ENCODE measurements around the gene CASP1. TPM values are rescaled to one million over a fixed set of nuclear protein-coding genes. Genes with fewer than 3 reads are reported as not detected.
"Not testable (repeated sequence)": the region's sequence is repeated elsewhere in the genome, so short reads cannot be mapped to it uniquely, and the experiment has no call there.

CASP1 gene
- total RNA-seq, 1 donor from 2014 or later, result 57.9 TPM

DNA sequence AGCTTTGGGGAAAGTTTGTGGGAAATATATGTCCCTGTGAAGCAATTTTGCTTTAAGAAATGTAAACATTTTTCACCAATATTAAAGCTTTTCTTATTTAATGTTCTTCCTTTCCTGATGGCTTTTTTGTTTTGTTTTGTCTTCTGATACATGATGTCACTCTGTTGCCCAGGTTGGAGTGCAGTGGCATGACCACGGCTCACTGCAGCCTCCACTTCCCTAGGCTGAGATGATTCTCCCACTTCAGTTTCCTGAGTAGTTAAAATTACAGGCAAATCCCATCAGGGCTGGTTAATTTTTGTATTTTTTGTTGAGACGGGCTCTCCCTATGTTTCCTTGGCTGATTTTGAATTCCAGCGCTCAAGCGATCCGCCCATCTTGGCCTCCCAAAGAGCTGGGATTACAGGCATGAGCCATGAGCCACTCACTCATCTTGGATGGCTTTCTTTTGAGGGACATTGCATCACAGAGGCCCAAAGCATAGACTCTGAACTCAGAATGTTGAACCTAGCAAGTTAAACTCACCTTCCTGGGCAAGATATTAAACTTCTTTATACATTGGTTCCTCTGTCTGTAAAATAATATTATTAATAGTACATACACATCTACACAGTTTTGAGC lies 10.8 kb upstream of the CASP1 start:
- DNase-seq, result no peak

DNA sequence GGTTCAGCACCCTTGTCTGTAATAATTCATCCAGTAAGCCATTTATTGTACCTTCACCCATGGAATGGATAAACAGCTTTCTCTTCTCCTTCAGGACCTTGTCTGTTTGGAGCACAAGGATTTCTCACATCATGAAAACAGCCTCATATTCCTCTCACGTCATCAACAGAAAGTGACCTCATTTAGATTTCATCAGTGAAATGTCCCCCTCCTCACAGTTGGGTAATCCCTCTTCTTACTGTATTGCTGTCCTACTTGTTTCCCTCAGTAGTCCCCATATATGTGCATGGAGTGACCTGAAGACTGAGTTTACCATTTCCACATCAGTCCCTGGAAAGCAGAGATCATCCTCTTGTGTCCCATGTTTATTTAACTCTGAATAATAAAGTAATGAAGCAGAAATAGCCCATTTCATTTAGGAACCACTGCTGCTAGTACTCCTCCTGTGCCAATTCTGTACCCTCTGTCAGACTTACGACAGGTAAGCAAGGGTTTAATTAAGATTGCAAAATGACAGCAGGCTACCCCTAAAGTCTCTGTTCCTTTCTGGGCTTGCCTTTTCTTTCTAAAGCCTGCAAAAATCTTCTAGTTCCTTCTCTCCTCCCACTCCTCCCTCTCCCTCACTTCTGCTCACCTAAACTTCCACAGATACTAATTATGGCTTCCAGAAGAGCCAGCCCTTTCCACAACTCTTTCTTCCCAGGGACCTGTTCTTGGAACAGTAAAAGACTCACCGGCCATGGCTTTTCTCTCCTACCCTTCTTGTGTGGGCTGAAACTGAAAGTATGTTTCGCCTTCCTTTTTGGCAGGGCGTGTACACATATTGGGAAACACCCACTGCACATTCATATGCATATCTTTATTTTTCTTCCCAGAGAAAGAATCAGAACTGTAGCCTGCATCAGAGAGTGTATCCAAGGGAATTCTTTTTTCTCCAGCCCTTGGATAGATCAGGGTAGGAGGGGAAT lies 9.9 kb upstream of the CASP1 start, which contains the start of gene CARD16:
TSS of gene CARD16 (minus strand) at position 779 of the 968 bp plus-strand sequence. CDS start at position 741, 38 bp downstream.
- DNase-seq, result peak; percentile 66

DNA sequence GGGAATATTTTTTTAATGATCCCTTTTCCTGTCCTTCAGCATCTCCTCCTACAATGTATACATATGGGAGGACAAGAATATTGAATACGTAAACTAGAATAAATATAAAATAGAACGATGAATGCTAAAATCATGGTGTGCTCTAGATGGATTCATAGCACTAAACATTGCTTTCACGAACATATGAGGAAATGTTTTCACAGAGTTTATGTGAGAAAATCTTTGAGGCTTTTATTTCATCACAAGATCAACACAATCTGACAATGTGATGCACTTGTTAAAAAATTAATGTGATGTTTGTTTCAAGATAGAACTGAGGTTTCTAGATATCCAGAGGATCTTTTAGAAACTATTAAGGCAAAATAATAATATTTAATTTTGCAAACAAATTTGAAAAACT lies 7.2 kb upstream of the CASP1 start:
- DNase-seq, result no peak

DNA sequence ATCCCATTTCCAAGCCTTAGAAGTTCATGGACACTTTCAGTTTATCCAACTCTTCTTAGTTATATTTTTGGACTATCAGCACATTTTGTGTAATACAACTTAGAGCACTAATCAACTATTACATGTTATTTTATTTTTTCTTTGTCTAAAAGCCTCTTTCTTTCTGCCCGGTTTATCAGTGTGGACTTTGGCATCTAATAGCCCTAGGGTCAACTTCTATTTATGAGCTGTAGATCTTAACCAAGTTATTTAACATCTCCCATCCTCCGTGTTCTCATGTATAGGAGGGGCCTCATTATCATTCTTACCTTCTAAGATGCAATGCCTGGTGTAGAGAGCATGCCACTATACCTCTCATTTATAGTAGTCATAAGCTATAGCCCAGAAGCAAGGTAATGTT lies 5.8 kb upstream of the CASP1 start:
- no peak for DNase-seq

DNA sequence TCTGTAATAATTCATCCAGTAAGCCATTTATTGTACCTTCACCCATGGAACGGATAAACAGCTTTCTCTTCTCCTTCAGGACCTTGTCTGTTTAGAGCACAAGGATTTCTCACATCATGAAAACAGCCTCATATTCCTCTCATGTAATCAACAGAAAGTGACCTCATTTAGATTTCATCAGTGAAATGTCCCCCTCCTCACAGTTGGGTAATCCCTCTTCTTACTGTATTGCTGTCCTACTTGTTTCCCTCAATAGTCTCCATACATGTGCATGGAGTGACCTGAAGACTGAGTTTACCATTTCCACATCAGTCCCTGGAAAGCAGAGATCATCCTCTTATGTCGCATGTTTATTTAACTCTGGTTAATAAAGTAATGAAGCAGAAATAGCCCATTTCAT lies 556 bp downstream of the CASP1 start:
- not testable (repeated sequence) for DNase-seq

DNA sequence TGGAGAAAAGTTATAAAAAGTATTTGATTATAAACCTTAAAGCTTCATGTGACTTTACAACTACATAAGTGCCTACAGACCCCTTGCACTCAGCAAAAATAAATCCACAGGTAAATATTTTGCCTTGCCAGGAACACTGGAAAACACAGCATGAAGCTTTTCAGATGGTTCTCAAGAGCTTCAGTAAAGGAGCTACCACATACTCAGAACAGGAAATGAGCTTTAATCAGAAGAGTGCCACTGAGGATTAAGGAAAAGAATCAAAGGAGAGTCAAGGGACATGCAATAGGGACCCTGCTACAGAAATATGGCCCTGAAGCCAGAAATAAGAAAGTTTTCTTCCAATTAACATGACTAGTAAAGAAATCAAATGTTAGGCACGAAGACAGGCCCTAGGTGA lies 1.2 kb downstream of the CASP1 start:
- DNase-seq, result no peak

DNA sequence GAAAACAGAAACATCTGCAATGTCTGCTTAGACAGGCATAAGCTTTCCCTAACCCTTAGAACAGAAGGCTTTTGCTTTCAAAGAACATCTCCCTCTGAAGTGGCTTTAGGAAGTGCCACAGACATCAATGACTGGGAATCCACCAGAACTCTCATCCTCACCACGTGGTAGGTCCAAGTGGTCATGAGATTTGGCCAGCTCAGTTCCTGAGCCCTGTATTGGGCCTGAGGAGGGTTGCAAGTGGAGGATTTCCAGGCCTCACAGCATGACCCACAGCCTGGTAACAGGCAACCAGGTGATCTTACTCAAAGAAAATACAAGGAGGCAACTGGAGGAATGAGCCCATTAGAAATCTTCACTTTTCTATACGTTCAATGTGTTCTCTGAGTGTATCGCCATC lies 1.6 kb downstream of the CASP1 start:
- DNase-seq, result no peak

DNA sequence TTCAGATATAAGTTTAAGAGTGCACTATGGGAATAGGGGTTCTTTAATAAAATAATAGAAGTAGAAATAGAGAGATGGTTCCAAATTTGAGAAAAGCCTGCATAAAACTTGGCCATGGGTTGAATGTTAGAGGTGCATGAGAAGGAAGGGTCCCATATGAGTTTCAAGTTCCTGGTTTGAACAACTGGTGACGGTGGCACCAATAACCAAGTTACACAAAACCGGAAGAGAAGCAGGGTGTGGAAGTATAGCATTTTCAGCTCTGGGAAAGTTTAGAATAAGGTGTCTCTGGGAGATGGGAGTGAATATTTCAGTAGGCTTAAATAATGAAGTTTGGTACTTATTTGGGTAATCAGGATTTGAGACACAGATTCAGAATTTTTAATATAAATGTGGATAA lies 2.4 kb downstream of the CASP1 start:
- DNase-seq, result no peak

DNA sequence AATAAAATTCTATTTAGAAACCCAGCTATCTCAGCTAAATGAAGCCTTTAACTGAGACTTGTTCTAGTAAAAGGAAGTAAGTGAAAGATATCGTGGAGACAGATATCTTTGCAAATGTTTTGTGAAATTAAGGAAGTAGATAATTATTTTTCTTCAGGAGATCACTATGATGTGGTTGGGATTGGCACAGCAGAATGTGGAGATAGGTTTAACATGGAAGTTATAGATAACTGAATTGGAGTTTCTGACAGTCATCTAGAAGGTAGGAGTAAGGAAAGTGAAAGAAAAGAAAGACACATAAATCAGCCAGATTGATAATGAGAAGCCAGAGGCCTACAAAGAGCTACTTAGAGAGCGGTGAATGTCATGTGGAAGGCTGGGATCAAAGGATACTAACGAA lies 7.3 kb downstream of the CASP1 start:
- DNase-seq, result no peak

DNA sequence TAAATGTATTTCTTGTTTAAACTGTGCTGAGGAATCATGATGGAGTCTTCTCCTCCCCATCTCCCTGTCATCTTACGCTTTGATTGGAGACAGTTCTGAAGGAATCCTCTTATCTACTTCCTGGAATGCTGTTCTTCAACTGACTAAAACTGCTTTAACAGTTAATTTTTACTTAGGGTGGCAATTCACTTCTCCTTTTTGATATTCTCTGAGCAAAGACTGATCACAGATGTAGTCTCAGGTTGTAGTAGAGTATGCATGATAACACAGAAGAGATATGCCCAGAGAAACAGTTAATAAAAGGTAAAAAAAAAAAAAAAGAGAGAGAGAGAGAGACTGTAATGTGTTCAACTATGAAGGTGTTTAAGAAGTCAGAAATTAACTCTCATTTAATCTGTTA lies 10.6 kb downstream of the CASP1 start:
- DNase-seq, result no peak

DNA sequence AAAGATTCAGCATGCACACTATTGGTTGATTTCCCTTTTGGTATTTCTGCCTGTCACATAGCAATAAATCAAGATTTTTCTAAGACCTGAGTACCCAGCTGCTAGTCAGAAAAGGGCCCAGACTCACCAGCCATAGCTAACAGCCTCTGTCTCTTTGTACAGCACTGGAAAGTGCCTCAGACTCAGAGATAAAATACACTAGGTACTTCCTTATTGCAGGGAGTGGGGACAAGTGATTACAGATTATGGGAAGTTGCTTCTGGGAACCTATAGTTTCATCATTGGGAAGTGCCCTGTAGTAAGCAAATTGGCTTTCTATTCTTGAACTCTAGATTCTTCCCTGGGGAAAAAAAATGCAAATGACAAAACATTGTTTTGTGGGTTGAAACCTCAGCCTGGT lies 11.9 kb downstream of the CASP1 start, which contains the start of gene CASP5:
TSS of gene CASP5 (minus strand) at position 166 of the 400 bp plus-strand sequence. CDS start at position 134, 32 bp downstream.
- DNase-seq, result no peak

DNA sequence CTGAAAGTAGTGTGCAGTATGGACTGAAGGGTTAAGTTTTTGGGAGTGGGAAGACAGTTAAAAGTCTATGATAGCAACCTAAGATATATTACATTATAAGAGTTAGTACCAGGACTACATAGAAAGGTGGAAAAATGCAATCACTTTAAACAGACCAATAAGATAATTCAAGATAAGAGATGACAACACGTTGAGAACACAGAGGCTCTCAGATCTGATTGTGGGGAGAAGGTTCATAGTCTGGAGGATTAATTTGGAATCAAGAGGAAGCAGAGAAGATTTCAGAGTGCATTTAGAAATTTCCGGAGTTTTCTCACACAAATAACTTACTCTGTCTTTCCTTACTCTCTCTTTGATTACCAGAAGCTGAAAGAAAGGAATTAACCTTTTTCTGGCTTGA lies 12.4 kb downstream of the CASP1 start:
- DNase-seq, result no peak

DNA sequence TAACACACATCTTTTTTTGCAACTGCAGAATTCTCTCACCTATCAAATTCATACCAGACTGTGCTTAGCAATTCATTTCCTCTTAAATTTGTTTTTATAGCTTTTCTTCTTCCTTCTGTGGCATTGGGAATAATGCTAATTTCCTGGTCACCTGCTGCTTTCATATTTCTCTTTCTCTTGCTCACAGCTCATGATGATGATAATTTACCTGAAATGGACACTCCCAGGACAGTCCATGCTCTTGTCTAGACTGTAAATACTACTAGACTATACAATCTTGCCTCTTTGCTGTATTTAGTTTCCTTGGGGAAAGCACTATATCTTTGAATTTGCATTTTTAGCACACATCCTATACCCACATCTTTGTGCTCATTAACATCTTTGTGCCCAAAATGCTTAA lies 27.5 kb downstream of the CASP1 start:
- no peak for DNase-seq

DNA sequence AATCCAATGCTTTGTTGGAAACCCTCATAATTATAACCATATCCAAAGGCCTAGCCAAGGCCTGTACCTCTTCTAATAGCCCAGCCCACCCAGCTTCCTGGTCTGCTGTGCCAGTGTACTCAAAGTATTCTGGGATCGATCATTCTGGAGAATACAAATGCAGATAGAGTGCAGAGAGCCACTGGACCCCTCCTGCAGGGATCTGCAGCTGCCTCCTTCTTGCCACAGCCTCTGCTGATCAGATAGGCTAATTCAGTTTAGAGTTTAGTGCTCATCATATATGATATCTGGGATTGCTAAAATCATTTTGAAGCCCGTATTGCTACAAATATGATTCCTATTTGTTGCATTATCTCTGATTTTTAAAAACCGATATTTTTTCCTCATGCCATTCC lies 29.5 kb downstream of the CASP1 start:
- DNase-seq, result no peak

DNA sequence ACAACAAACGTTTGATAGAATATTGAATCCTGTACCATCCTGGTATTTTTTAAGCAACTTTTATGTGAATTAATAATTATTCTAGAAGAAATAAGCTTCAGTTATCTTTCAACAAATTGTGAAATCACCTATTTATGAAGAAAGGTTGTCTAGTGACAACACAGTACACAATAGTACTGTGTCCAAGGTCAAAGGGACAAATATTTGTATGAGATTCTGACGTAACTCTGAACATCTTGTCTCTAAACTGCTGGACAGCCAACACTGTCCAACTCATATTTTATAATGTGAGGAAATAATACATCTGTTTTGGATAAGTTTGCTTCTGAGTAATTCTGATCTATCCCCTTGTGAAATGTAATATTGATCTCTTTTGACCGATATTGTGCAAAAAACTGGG lies 30.9 kb downstream of the CASP1 start:
- peak; percentile 4 for DNase-seq

DNA sequence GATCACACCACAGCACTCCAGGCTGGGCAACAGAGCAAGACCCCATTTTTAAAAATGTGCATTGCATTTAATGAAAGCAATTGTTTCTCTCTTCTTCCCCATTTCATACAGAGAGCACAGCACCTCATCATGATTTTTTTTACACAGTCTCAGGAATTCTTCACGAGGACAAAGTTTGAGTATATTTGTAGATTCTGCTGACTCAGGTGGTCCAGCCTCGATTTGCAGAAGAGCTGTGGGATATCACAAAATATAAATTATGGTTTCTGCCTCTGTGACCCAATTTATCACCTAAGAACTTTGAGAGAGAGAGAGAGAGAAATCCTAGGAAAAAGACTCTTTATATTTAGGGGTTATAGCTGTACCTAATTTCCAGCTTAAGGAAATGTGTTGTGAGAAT lies 31.8 kb downstream of the CASP1 start:
- DNase-seq, result no peak

DNA sequence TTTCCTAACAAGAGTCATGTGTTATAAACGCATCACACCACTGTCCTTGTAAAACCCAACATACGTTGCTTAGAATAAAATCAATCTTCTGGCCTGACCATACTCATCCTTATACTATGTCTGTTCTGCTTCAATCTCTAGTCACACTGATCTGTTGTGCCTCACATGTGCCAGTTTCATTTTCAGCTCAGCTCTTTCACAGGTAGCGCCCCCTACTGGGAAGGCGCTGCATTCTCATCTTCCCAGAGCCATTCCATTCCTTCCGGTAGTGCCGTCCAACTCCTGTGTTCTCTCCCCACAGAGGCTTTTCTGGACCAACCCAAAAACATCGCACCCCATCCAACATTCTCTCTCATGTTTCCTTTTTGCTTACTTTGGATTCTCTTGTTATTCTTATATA lies 34.1 kb downstream of the CASP1 start:
- no peak for DNase-seq

DNA sequence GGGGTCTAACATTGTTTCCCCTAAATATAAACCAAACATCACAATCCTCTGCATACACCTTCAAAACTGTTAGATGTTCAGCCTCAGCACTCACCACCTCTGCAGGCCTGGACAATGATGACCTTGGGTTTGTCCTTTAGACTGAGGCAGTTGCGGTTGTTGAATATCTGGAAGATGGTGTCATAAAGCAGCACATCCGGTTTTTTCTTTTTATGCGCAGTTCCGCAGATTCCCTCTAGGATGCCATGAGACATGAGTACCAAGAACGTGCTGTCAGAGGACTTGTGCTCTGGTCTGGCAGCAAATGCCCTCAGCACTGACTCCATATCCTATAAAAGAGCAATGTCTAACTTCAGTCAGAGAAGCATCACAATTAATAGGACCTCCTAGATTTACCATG lies 34.8 kb downstream of the CASP1 start:
- peak; percentile 27 for DNase-seq

DNA sequence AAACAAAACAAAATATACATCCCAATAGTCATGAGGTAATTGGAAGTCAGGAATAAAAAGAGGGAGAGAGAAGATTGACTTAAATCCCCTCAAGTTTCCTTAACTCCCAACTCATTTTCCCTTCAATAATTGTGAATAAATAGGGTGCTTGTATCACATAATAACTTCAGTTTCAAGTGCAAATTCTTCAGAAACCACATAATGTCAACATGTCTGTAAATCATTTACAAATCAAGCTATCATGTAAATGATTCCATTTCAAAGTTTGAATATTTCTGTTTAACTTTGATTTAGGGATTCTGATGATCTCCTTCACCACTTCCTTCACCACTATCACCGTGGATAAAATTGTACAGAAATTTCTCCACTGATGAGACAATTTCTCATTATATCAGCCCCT lies 35.2 kb downstream of the CASP1 start:
- DNase-seq, result no peak

DNA sequence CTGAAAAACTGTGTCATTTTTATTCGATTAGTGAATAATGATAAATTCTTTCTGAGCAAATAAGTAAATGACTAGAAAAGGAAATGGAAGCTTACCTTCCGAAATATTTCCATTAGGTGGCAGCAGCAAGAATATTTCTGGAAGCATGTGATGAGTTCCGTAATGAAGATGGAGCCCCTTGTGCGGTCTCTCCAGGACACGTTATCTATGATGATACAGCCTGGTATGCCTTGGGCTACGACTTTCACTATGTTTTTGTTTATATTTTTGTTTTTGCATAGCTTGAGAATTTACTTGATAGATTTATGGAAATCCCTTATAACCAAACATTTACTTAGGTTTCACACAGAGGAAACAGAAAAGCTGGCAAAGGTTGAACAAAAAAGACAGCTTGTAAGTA lies 37.7 kb downstream of the CASP1 start:
- DNase-seq, result no peak

DNA sequence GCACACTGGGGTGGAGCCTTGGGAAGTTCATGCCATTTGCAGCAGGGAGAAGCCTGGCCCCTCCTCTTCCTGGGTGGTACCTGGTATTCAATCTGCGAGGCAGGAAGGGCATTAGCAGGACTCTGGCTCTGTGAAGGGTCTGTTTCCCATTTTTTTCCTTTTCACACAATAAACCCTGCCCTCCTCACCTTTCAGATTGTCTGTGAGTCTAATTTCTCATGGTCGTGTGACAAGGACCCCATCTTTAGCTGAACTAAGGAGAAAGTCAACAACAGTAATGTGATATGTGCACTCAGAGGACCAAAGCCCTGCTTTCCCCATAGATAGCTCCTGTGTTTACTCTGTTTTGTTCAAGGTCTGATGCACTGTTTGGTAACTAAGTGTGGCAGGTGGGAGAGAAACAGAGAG lies 39.9 kb downstream of the CASP1 start:
- no peak for DNase-seq

DNA sequence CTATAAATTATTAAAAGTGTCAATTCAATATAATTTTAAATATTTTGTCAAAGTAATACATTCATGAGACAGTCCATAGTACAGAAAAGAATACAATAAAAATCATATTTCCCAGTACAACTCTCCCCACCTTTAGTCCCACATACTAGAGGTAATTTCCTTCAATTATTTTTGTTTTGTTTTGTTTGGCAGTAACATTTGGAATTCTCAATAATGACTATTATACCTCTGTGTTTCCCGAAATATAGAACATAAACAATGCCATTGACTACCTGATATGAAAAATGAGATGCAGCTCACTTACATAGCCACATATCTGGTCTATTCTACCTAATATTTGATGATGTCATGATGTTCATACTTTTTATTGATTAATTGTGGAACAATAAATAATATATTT lies 42.2 kb downstream of the CASP1 start:
- DNase-seq, result no peak

DNA sequence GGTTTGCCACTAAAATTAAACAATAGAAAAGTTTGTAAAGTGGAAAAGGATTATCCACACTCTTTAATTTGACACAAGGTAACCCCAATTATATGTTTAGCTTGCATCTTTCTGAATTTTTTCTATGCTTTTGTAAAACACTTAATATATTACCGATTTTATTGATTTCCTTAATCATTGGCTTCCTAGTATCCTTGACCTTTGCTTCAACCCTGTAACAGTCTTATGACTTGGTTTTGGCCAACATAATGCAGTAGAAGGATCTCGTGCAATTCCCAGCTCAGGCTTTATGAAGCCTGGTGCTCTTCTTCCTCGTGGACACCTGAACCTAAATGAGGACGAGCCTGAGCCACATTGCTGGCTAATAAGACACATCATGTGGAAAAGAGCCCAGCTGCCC lies 43.0 kb downstream of the CASP1 start:
- no peak for DNase-seq

DNA sequence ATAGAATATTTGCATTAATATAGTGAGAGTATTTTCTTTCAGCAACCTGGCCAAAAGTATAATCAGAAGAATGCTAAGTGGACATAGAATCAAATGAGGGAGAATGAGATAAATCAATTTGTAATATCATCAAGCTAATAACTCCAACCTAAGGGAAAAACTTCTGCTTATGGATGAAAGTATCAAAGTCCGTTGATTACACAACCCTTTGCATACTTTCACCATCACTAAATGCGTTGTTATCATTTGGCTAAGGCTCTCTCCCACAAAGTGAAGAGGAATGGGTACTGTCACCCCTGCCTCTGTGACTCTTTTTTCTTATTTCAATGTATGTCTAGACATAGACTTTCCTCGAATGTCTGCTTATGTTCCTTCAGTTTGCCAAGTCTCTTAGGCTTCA lies 50.1 kb downstream of the CASP1 start:
- no peak for DNase-seq
